K562 (cell line): Measurements from ENCODE around the gene SH3YL1. TPM values are rescaled to one million over a fixed set of nuclear protein-coding genes. Genes with fewer than 3 reads are reported as not detected.

Source experiments
- CBX2 ChIP-seq: fragments of 200-600 bp; sonication (generic); IDR thresholded peaks from one replicate; pipeline ENCODE4 v1.6.1; 2012; ENCODE audit warnings: mild to moderate bottlenecking, low read length, inconsistent platforms; ENCODE audit not compliant: insufficient read depth, poor library complexity, severe bottlenecking
- ELK3 ChIP-seq: fragments of 450-650 bp; formaldehyde crosslinking; IDR thresholded peaks from 2 replicates; pipeline ENCODE4 v1.4.0; 2020; ENCODE audit warnings: mild to moderate bottlenecking
- ETV6 ChIP-seq, 3 experiments: fragments of 150-350 bp in 1 of 3; sonication (generic) in 1 of 3; formaldehyde crosslinking in 1 of 3; IDR thresholded peaks; 2 replicates each; pipeline versions ENCODE4 v1.6.1 to v1.8.0; 2014 to 2022; ENCODE audit warnings: borderline replicate concordance in 2 of 3, low read depth in 2 of 3, antibody characterized with exemption in 1 of 3, low read length in 1 of 3, mild to moderate bottlenecking in 1 of 3, missing genetic modification reagents in 1 of 3
- FOXA3 ChIP-seq, 2 experiments: fragments of 450-650 bp in 1 of 2; sonication (generic) in 1 of 2; formaldehyde crosslinking; IDR thresholded peaks in 1 of 2; conservative IDR thresholded peaks in 1 of 2; 2 replicates each; pipeline versions ENCODE4 v1.4.0 to v1.8.0; 2020 to 2022; ENCODE audit warnings: mild to moderate bottlenecking in 2 of 2, missing genetic modification reagents in 1 of 2
- GABPB2 ChIP-seq: fragments of 250-450 bp; sonication (Bioruptor Pico); conservative IDR thresholded peaks from 2 replicates; pipeline ENCODE4 v1.5.1; 2021; ENCODE audit warnings: mild to moderate bottlenecking
- HCFC1 ChIP-seq: IDR thresholded peaks from 2 replicates; pipeline ENCODE4 v1.6.1; 2012; ENCODE audit warnings: low read depth, low read length, improper control_type of control experiment
- JUN ChIP-seq, 2 experiments: sonication (generic) in 1 of 2; formaldehyde crosslinking in 1 of 2; IDR thresholded peaks; 2 replicates each; pipeline versions ENCODE4 v1.6.1 to v1.8.0; 2012 to 2022; ENCODE audit warnings: borderline replicate concordance in 2 of 2, mild to moderate bottlenecking in 2 of 2, improper control_type of control experiment in 1 of 2, low read depth in 1 of 2, low read length in 1 of 2, missing genetic modification reagents in 1 of 2
- KLF6 ChIP-seq: fragments of 250-450 bp; sonication (Bioruptor Pico); IDR thresholded peaks from 2 replicates; pipeline ENCODE4 v1.4.0; 2020; ENCODE audit warnings: mild to moderate bottlenecking, moderate library complexity, borderline replicate concordance
- MYNN ChIP-seq, 2 experiments: sonication (generic); formaldehyde crosslinking in 1 of 2; IDR thresholded peaks; 2 replicates each; pipeline versions ENCODE4 v1.5.0 to v1.6.1; 2016 to 2020; ENCODE audit warnings: antibody characterized with exemption in 1 of 2, missing genetic modification reagents in 1 of 2
- NCOA2 ChIP-seq, 2 experiments: fragments of 450-650 bp; IDR thresholded peaks; 2 replicates each; pipeline ENCODE4 v1.6.1; 2018; ENCODE audit warnings: mild to moderate bottlenecking in 2 of 2, moderate library complexity in 1 of 2; ENCODE audit not compliant: partially characterized antibody in 2 of 2
- SRSF7 ChIP-seq: fragments of 200-400 bp; formaldehyde crosslinking; optimal IDR thresholded peaks from 2 replicates; pipeline ENCODE3; 2017; ENCODE audit warnings: mild to moderate bottlenecking, low read depth, low read length
- TRIM24 ChIP-seq, 2 experiments: fragments of 450-650 bp; IDR thresholded peaks; 2 replicates each; pipeline ENCODE4 v1.6.1; 2016
- ZNF143 ChIP-seq: sonication (generic); formaldehyde crosslinking; IDR thresholded peaks from 2 replicates; pipeline ENCODE4 v1.9.0; 2022; ENCODE audit warnings: mild to moderate bottlenecking, missing genetic modification reagents
- ZNF77 ChIP-seq: fragments of 250-450 bp; sonication (Bioruptor Pico); IDR thresholded peaks from 2 replicates; pipeline ENCODE4 v1.5.0; 2020
- polyA plus RNA-seq, 8 experiments: library from polyadenylated mRNA; depleted of rRNA in 4 of 8; stranded (reverse) in 5 of 8; unstranded in 3 of 8; fragments of >200 nt; fragmentation: Nextera tagmentation in 2 of 8; fragmentation: Illumina TruSeq in 1 of 8; extraction: Ambion mirVana in 2 of 8; extraction: Trizol in 1 of 8; gene quantifications; 2 replicates each; pipeline versions ENCODE4 v1.2.1 to v1.2.3, GENCODE V29; 2011 to 2014; ENCODE audit warnings: inconsistent platforms in 1 of 8, missing spikeins in 1 of 8
- total RNA-seq, 7 experiments: library from RNA; depleted of rRNA in 6 of 7; stranded (reverse); fragments of >200 nt in 6 of 7; fragmentation: Illumina TruSeq in 2 of 7; extraction: Trizol in 2 of 7; gene quantifications; 2 replicates each; pipeline versions ENCODE4 v1.2.1 to v1.2.3, GENCODE V29; 2011 to 2021; ENCODE audit warnings: low replicate concordance in 1 of 7
- TF ChIP-seq, protein P1 (sequence below): IDR thresholded peaks from 2 replicates; pipeline ENCODE4 v1.6.1; 2012; ENCODE audit warnings: low read depth, low read length, improper control_type of control experiment, borderline replicate concordance

Gene SH3YL1
- total and polyA plus RNA-seq, 9 of the 15 experiments (the other 6 are each of a cell fraction or from before 2014, with no cell fraction given): 3.9 to 7.8 (median 5.3) TPM

DNA sequence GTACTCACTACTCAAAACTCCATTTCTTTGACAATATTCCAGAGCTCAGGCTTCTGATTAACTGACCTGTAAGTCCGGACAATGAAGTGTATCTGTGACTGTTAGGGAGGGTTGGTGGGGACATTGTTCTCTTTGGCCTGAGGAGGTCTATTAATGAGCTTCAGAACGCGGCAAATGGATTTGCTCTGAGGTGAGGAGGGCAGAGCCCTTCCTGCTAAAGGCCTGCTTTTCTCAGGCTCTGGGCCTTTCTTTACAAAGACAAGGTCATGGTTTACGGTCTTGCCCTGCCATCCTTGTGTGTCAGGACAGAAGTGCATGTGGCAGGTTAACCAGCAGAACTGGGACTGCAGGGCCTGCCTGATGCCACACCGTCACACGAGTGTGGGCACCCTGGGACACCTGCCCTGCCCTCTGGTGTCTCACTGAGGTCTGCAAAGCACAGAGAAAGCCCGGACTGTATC, 16.8 kb upstream of the SH3YL1 start (continued):
- TF ChIP-seq JUN (IDR thresholded peaks at IDR 0.05; ENCODE audit: borderline replicate concordance, low read depth, low read length) (no peak), JUN (CRISPR knock-in tag; IDR thresholded peaks at IDR 0.05; ENCODE audit: borderline replicate concordance) (no peak), ETV6 (IDR thresholded peaks at IDR 0.05; ENCODE audit: borderline replicate concordance in 1 of 2, low read depth in 2 of 2, low read length in 1 of 2) (no peak), ETV6 (CRISPR knock-in tag; IDR thresholded peaks at IDR 0.05; ENCODE audit: borderline replicate concordance) (no peak), NCOA2 (IDR thresholded peaks at IDR 0.05; ENCODE audit: partially characterized antibody in 2 of 2) (no peak), HCFC1 (no peak), GABPB2 (no peak), ZNF143 (CRISPR knock-in tag) (no peak), CBX2 (no peak), FOXA3 (CRISPR knock-in tag; conservative IDR thresholded peaks at IDR 0.05 in 1 of 2, IDR thresholded peaks at IDR 0.05 in 1 of 2) (no peak), ZNF77 (CRISPR knock-in tag) (no peak), TRIM24 (IDR thresholded peaks at IDR 0.05) (no peak), ELK3 (CRISPR knock-in tag) (no peak), KLF6 (no peak), MYNN (IDR thresholded peaks at IDR 0.05) (no peak), MYNN (CRISPR knock-in tag; IDR thresholded peaks at IDR 0.05) (no peak), SRSF7 (no peak)
- TF ChIP-seq, protein P1, sequence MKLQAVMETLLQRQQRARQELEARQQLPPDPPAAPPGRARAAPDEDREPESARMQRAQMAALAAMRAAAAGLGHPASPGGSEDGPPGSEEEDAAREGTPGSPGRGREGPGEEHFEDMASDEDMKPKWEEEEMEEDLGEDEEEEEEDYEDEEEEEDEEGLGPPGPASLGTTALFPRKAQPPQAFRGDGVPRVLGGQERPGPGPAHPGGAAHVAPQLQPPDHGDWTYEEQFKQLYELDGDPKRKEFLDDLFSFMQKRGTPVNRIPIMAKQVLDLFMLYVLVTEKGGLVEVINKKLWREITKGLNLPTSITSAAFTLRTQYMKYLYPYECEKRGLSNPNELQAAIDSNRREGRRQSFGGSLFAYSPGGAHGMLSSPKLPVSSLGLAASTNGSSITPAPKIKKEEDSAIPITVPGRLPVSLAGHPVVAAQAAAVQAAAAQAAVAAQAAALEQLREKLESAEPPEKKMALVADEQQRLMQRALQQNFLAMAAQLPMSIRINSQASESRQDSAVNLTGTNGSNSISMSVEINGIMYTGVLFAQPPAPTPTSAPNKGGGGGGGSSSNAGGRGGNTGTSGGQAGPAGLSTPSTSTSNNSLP: no peak
